K562 (cell line): Measurements from ENCODE around the gene TMEM229B. TPM values are rescaled to one million over a fixed set of nuclear protein-coding genes. Genes with fewer than 3 reads are reported as not detected.

ENCODE experiments used
- HMG20B ChIP-seq: fragments of 250-450 bp; sonication (Bioruptor Pico); IDR thresholded peaks from 2 replicates; pipeline ENCODE4 v1.5.0; 2021; ENCODE audit warnings: mild to moderate bottlenecking
- NFE2 ChIP-seq: IDR thresholded peaks from 2 replicates; pipeline ENCODE4 v1.6.1; 2014; ENCODE audit warnings: antibody characterized with exemption, low read depth
- PYGO2 ChIP-seq: fragments of 450-650 bp; IDR thresholded peaks from 2 replicates; pipeline ENCODE4 v1.6.1; 2016; ENCODE audit warnings: mild to moderate bottlenecking, missing genetic modification characterization, moderate library complexity, missing compliant biosample characterization
- RHOXF2B ChIP-seq: fragments of 250-450 bp; sonication (Bioruptor Pico); conservative IDR thresholded peaks from 2 replicates; pipeline ENCODE4 v1.5.1; 2021
- ZNF77 ChIP-seq: fragments of 250-450 bp; sonication (Bioruptor Pico); IDR thresholded peaks from 2 replicates; pipeline ENCODE4 v1.5.0; 2020
- polyA plus RNA-seq, 8 experiments: library from polyadenylated mRNA; depleted of rRNA in 4 of 8; stranded (reverse) in 5 of 8; unstranded in 3 of 8; fragments of >200 nt; fragmentation: Nextera tagmentation in 2 of 8; fragmentation: Illumina TruSeq in 1 of 8; extraction: Ambion mirVana in 2 of 8; extraction: Trizol in 1 of 8; gene quantifications; 2 replicates each; pipeline versions ENCODE4 v1.2.1 to v1.2.3, GENCODE V29; 2011 to 2014; ENCODE audit warnings: inconsistent platforms in 1 of 8, missing spikeins in 1 of 8
- total RNA-seq, 7 experiments: library from RNA; depleted of rRNA in 6 of 7; stranded (reverse); fragments of >200 nt in 6 of 7; fragmentation: Illumina TruSeq in 2 of 7; extraction: Trizol in 2 of 7; gene quantifications; 2 replicates each; pipeline versions ENCODE4 v1.2.1 to v1.2.3, GENCODE V29; 2011 to 2021; ENCODE audit warnings: low replicate concordance in 1 of 7
- TF ChIP-seq, protein P1 (sequence below), 2 experiments: fragments of 450-650 bp; IDR thresholded peaks; 2 replicates each; pipeline ENCODE4 v1.6.1; 2016; ENCODE audit warnings: mild to moderate bottlenecking in 2 of 2, borderline replicate concordance in 1 of 2, low read depth in 1 of 2, moderate library complexity in 1 of 2

TMEM229B gene
- total and polyA plus RNA-seq, 9 of the 15 experiments (the other 6 are each of a cell fraction or from before 2014, with no cell fraction given), result not detected

DNA sequence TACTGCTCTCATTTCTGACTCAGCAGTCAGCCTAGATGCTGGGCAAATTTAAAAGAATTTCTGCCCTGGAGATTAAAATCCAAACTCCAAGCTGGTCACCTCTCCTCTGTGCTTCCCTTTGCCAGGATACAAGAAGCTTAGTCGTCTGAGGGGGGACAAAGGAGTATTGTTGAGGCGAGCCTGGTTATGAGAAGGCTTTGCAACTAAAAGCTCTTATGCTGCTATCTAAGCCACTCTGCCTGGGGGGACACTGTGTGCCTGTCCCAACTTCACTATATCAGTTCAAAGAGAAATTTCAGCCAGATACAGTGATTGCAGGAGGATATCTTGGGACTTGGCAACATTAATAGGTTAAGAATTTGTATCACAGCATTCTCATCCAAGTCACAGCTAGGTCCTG is 33.7 kb upstream of the TMEM229B start (continued):
- TF ChIP-seq, protein P1, sequence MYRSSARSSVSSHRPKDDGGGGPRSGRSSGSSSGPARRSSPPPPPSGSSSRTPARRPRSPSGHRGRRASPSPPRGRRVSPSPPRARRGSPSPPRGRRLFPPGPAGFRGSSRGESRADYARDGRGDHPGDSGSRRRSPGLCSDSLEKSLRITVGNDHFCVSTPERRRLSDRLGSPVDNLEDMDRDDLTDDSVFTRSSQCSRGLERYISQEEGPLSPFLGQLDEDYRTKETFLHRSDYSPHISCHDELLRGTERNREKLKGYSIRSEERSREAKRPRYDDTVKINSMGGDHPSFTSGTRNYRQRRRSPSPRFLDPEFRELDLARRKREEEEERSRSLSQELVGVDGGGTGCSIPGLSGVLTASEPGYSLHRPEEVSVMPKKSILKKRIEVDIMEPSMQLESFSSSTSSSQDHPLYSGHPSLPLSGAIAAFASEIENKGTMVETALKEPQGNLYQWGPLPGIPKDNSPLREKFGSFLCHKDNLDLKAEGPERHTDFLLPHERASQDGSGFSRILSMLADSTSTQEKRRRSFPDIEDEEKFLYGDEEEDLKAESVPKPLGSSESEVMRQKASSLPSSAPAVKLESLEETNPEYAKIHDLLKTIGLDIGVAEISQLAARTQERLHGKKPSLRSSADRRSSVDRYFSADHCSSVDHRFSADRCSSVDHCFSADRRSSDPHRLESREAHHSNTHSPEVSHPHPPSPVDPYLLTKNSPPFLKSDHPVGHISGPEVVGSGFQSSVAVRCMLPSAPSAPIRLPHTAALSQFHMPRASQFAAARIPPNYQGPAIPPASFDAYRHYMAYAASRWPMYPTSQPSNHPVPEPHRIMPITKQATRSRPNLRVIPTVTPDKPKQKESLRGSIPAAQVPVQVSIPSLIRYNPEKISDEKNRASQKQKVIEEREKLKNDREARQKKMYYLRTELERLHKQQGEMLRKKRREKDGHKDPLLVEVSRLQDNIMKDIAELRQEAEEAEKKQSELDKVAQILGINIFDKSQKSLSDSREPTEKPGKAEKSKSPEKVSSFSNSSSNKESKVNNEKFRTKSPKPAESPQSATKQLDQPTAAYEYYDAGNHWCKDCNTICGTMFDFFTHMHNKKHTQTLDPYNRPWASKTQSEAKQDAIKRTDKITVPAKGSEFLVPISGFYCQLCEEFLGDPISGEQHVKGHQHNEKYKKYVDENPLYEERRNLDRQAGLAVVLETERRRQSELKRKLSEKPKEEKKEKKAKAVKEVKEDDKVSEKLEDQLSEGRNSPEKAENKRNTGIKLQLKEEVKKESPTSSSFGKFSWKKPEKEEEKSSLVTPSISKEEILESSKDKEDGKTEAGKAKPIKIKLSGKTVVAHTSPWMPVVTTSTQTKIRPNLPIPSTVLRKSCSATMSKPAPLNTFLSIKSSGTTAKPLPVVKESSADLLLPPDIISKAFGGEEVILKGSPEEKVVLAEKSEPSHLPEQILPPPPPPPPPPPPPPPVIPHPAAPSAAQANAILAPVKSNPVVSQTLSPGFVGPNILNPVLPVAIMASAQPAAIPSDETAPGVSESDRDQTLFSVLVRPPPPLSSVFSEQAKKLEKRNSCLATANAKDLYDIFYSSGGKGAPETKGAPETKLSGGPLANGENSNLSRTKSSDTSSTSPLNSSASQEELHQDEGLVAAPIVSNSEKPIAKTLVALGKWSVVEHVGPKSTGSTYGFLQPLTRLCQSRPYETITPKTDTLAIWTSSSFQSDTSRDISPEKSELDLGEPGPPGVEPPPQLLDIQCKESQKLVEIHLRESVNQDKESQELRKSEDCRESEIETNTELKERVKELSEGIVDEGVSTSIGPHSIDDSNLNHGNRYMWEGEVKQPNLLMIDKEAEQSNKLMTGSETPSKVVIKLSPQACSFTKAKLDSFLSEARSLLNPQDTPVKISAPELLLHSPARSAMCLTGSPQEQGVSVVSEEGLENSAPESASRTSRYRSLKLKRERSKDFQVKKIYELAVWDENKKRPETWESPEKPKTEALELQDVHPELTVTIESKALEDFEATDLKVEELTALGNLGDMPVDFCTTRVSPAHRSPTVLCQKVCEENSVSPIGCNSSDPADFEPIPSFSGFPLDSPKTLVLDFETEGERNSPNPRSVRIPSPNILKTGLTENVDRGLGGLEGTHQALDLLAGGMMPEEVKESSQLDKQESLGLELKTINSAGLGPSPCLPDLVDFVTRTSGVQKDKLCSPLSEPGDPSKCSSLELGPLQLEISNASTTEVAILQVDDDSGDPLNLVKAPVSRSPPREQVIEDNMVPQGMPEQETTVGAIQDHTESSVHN (IDR thresholded peaks at IDR 0.05; ENCODE audit: borderline replicate concordance in 1 of 2, low read depth in 1 of 2), result no peak
- TF ChIP-seq NFE2 (no peak), ZNF77 (CRISPR knock-in tag) (no peak), PYGO2 (tag) (no peak), RHOXF2B (CRISPR knock-in tag) (no peak), HMG20B (no peak)
